GM12865 (cell line): ENCODE results near the gene IFT57.

ENCODE experiments used
- DNase-seq: peaks from one replicate; pipeline ENCODE4 v3.0.0; 2010; ENCODE audit warnings: low read depth
- H3K4me3 ChIP-seq: 2 replicates; pipeline ENCODE4 v1.5.1; 2011; ENCODE audit warnings: mild to moderate bottlenecking, low read depth, low read length, control low read depth
- CTCF ChIP-seq: IDR thresholded peaks from 2 replicates; pipeline ENCODE4 v1.5.1; 2011; ENCODE audit warnings: low read length, control low read depth, low read depth, inconsistent platforms; ENCODE audit not compliant: insufficient read depth; ENCODE audit errors: missing control alignments

Gene IFT57

GRCh38 chr3:108234387-108234957, 12.2 kb upstream of the IFT57 start:
- DNase-seq, result peak; percentile 14
- no peak for TF ChIP-seq CTCF

GRCh38 chr3:108228286-108228685, 6.1 kb upstream of the IFT57 start:
- DNase-seq, result no peak
- no peak overlapping the region for H3K4me3 ChIP-seq
- no peak for TF ChIP-seq CTCF

More at GRCh38 chr3:108234387-108234957, 12.2 kb upstream of the IFT57 start:
- no peak overlapping the region for H3K4me3 ChIP-seq

GRCh38 chr3:108227131-108227530, 4.9 kb upstream of the IFT57 start:
- H3K4me3 ChIP-seq, result no peak overlapping the region
- TF ChIP-seq CTCF, result no peak
- no peak for DNase-seq

GRCh38 chr3:108225221-108225620, 3.0 kb upstream of the IFT57 start:
- no peak for TF ChIP-seq CTCF
- no peak for DNase-seq
- H3K4me3 ChIP-seq, result no peak overlapping the region

GRCh38 chr3:108223928-108224327, 1.7 kb upstream of the IFT57 start:
- no peak for TF ChIP-seq CTCF
- DNase-seq, result no peak
- no peak overlapping the region for H3K4me3 ChIP-seq

- DNase-seq, result no peak
- H3K4me3 ChIP-seq, result peak overlapping the region; percentile 66
Measured at GRCh38 chr3:108222853-108223565, 785 bp upstream of the IFT57 start.

More at GRCh38 chr3:108222853-108223565, 785 bp upstream of the IFT57 start:
- TF ChIP-seq CTCF, result no peak
